AG09319 (cell line): Measurements from ENCODE around the gene IL15RA.
"Not testable (repeated sequence)": the region's sequence is repeated elsewhere in the genome, so short reads cannot be mapped to it uniquely, and the experiment has no call there.

Experiments
- DNase-seq: peaks from one replicate; pipeline ENCODE4 v3.0.0-alpha.2; 2010; ENCODE audit warnings: low read depth; ENCODE audit errors: extremely low read depth
- TF ChIP-seq, protein P1 (sequence below): IDR thresholded peaks from 2 replicates; pipeline ENCODE4 v1.5.1; 2011; ENCODE audit warnings: low read depth, mild to moderate bottlenecking, inconsistent platforms, low read length, moderate library complexity

The IL15RA gene

GRCh38 chr10:6005856-6006395, 28.6 kb upstream of the IL15RA start:
- no peak for DNase-seq
- TF ChIP-seq, protein P1, sequence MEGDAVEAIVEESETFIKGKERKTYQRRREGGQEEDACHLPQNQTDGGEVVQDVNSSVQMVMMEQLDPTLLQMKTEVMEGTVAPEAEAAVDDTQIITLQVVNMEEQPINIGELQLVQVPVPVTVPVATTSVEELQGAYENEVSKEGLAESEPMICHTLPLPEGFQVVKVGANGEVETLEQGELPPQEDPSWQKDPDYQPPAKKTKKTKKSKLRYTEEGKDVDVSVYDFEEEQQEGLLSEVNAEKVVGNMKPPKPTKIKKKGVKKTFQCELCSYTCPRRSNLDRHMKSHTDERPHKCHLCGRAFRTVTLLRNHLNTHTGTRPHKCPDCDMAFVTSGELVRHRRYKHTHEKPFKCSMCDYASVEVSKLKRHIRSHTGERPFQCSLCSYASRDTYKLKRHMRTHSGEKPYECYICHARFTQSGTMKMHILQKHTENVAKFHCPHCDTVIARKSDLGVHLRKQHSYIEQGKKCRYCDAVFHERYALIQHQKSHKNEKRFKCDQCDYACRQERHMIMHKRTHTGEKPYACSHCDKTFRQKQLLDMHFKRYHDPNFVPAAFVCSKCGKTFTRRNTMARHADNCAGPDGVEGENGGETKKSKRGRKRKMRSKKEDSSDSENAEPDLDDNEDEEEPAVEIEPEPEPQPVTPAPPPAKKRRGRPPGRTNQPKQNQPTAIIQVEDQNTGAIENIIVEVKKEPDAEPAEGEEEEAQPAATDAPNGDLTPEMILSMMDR: no peak

GRCh38 chr10:6005161-6005804, 27.9 kb upstream of the IL15RA start:
- DNase-seq: not testable (repeated sequence)

DNA sequence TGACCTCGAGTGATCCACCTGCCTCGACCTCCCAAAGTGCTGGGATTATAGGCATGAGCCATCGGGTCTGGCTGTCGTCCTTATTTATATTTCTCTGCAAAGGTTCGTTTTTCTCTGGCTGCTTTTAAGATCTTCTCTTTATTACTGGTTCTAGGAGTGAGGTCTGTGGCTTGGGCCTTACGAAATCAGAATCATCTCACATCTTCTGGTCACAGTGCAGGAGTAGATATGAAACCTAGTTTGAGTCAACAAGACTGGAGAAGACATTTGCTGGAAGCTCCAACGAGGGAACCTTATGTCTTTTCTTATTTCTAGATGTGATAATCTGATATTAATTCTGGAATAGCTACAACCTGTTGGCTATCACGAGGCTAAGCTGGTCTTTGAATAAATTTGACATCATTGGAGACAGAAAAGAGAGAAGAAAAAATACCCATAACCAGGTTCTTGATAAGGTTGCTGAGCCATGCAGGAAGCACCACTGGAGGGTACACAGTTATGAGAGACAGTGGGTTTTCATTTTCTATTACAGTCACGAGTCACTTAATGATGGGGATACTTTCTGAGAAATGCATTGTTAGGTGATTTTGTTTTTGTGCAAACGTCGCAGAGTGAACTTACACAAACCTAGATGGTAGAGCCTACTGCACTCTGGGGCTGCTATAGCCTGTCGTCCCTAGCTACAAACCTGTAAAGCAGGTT, 25.6 kb upstream of the IL15RA start:
- no peak for DNase-seq

DNA sequence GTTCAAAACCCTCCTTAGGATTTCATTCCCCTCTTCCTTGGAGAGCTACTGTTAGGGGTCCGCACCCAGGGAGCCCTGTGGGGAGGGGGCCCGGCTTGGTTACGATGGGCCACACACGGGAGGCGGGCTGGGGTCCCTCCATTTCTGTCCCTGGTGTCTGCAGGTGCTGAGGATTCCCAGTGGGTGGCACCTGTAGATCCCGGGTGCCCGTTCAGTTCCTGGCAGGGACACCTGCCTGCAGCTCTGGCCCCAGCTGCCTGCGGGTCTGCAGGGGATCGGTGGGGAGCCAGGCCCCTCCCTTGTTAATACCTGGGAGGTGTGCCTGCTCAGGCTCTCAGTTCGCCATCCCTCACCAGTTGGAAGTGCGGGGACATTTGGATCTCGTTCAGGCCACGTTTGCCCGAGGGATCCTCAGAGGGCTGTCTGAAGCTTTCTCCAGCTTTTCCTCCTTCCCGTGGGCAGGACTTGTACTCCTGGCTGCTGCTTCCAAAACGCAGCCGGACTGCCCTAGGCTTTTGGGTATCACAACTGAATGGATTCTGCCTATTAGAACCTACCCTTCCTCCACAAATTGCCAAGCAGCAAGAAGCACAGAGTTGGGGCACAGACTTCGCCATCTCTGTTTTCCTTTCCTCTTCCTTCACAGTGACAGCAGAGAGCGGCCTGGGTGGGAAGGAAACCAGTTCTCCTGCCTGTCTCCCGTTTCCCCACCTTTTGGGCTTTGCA, 22.3 kb upstream of the IL15RA start:
- TF ChIP-seq, protein P1: no peak
- no peak for DNase-seq

More for the DNA sequence above, 25.6 kb upstream of the IL15RA start:
- TF ChIP-seq, protein P1: no peak

DNA sequence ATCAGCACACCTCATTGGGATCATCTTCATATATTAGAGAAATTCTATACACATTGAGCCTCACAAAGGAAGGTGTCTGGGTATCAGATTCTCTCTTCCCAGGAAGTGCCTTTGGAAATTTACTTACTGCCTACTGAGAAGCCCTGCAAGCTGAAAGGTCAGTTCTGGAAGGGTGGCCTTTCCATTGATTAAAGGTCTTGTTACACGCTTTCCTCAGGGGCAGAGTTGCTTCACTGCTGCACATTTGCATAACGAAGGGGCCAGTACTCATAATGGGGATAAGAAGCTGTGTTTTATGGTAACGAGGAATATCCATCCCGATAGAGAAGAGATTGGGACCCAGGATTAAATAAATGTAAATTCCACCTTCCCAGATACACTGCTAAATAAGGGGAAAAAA, 19.4 kb upstream of the IL15RA start:
- TF ChIP-seq, protein P1: no peak
- no peak for DNase-seq

DNA sequence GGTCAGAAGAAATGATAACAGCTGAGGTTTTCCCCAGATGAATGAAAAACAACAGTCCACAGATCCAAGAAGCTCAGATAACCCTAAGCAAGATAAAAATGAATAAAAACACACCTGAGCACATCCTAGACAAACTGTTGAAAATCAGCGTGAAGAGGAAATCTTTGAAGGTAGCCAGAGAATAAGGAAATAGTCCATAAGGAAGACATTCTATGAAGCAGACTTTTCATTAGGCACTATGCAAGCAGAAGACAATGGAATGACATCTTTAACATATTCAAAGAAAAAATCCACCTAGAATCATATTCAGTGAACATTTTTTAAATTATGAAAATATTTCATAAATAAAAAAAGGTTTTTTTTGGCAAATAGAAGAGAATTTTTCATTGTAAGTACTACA, 15.1 kb upstream of the IL15RA start:
- TF ChIP-seq, protein P1: no peak

GRCh38 chr10:5991708-5992107, 14.4 kb upstream of the IL15RA start:
- no peak for DNase-seq
- TF ChIP-seq, protein P1: no peak

More for the DNA sequence above, 15.1 kb upstream of the IL15RA start:
- DNase-seq: no peak
